CD4-positive, alpha-beta T cell treated with Interleukin-15 for 1 hour (primary cell): Measurements from ENCODE around the gene RNF121.

Experiments
- DNase-seq: peaks from one replicate; pipeline ENCODE4 v3.0.0-alpha.2; 2020

Gene RNF121

DNA sequence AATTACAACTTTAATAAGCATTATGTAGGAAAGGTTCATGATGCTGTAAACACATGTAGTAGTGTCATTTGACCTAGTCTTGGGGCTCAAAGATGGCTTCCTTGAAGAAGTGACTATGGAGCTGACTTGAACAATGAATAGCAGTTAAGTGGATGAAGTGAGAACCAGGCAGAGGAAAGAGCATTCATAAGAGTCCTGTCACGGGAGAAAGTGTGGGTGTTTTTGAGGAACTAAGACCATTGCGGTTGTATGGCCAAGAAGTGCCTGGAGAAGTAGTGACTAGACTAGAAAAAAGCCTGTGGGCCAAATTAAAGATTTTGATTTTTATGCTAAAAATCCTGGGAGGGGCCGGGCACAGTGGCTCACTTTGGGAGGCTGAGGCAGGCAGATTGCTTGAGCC is 62.6 kb downstream of the RNF121 start:
- DNase-seq: peak; percentile 36

DNA sequence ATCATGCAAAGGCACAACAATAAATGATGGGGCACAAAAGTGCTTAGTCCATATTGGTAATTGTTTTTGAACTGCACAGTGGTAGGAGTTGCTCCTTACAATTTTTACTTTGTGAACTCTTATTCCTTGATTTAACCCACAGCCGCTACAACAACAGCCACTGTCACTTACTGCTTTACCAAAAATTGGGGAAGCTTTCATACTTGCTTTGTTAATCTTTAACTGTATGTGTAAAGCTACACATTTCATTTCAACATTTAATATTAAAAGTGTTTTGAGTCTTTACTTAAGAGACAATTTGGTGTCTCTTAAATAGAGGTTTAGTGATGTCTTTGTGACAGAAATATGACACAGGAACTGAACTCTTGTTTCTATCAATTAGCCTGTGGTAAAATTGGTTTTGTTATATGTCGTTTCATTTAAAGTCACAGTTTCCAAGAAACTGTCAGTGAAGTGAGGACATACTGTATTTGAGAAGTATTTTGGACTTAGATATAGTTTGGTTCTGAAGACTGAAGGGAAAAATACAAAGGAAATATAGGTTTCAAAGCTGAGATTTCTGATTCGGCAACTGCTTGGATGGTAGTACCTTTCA is 63.4 kb downstream of the RNF121 start:
- no peak for DNase-seq

DNA sequence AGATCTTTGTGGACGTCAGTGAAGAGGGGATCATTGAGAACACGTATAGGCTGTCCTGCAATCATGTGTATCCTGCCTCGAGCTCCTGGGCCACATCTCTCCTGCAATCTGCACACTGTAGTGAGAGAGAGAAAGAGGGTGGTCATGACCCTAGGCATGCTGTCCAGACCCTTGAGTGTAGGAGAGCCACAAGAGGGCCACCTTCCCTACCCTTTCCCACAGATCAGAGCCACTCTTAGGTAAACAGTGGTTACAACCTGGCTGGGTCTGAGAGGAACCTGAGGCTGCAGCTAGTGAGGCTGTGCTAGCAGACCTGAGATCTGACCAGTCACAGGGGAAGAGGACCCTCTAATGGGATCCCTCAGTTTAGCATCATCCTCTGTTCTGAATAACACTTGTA is 65.9 kb downstream of the RNF121 start:
- DNase-seq: no peak

DNA sequence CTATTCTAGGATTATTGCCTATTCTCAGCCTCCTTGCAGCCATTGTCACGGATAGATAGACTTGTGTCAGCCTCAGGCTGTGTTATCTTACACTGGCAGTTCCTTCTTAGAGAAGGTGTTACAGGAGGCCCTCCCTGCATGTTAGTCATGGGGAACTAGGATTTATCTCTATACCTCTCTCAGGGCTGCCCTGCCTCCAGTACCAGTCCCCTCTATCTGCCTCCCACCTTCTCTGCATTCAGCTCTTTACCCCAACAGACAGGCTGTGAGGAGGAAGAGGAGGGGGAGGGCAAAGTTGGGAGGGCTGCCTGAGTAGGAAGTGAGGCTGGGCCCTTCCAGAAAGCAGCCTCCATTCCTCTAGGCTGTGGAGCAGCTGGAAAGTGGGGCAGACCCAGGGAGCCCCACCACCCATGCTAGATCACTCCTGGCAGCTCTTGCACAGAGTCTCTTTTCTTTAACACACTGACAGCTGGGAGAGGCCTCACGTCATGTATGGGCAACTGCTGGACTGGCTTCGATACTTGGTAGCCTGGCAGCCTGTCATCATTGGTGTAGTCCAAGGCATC is 67.0 kb downstream of the RNF121 start:
- no peak for DNase-seq

DNA sequence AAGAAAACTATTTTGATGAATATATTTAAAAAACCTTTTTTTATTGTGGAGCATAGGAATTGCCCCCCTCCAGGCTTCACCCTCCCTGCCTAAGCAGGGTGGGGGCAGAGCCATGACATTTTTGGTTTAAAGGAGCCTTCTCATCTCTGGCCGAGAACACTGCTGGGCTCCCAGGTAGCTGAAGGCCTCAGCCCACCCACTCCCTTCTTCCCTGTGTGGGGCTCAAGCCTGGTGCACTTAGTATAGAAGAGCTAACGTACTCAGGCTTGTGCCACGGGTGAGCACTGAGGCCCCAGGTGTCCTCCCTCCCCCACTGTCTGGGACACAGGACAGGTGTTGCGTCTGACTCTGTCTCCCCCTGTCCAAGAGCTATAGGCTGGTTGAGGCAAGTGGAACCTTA is 67.7 kb downstream of the RNF121 start:
- DNase-seq: no peak

DNA sequence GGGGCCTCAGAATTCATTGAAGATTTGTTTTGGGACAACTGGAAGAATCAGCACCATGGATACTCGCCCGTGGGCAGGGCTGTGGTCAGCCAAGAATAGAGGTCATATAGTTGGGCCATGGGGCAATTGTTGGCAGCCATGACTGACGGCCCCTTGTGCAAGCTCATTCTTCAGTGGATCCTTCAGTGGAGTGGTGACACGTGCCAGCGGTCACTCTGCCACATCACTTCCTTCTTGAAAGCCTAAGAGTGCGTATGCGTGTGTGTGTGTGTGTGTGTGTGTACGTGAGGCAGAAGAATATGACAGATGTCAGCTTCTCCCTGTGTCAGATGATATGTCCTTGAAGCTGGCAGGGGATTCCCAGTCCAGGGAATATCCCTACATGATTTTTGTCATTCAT is 68.1 kb downstream of the RNF121 start:
- DNase-seq: peak; percentile 80

DNA sequence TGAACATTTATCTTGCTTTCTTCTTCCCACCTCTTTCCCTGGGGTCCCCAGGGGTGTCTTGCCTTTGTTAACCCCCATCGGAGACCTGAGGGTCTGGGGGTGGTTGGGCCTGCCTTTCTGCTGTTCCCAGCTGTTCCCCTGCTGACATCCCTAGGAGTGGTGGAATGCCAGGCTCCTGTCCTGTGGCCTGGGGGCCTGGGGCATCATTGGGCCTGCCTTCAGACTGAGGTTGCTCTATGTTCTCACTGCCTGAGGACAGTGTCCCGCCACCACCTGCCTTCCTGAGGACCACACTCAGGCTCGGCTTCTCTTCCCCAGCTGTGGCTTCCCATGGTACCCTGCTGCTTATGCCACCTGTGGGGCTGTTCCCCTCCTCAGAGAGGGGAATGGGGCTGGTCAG is 68.7 kb downstream of the RNF121 start:
- no peak for DNase-seq

DNA sequence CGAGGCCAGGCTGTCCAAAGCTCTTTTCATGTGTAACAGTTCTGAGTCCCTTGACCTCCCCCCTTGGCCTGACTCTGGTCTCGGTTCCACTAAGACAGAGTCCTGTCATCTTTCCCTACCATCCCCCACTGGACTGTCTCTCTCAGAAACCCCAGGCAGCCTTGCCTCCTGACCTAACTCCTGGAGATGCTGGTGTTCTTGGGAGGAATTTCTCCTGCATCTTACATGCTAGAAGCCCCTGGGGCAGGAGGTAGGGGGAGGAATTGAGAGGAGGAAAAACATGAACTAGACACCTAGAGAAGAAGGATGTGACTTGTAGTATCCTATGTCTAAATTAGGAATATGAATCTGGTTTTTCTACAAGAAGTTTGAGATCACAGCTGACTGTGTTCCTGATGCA is 69.2 kb downstream of the RNF121 start:
- DNase-seq: no peak

DNA sequence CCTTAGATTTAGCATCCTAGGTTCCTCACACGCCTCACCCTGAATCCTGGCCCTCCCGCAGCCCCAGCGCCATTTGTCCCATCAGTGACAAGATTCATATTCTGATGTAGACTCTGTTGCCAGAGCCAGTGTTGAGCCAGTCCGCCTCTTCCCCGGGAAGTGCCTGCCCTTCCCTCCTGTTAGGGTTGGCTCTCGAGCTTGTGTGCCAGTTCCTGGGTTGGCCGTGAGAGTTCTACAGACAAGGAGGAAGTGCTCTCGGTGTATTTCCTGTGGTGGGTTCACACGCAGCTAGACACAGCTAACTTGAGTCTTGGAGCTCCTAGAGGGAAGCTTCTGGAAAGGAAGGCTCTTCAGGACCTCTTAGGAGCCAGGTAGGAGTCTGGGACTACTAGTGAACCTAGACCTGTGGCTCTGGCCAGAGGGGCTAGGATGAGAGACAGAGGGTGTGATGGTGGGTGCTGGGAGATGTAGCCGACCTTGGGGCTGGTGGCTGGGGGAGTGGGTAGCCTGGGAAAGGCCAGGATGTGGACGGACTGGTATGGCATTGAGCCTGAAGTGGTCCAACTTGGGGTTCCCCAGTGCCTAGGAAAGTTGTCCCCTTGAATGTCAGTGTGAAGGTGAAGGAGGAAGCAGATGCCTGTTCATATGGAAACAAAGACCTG is 69.9 kb downstream of the RNF121 start, which contains the start of gene IL18BP:
Gene IL18BP, plus strand, starts transcription at position 261 of the 662 bp plus-strand sequence. CDS start 1,076 bp downstream, outside the sequence.
- DNase-seq: peak; percentile 66

DNA sequence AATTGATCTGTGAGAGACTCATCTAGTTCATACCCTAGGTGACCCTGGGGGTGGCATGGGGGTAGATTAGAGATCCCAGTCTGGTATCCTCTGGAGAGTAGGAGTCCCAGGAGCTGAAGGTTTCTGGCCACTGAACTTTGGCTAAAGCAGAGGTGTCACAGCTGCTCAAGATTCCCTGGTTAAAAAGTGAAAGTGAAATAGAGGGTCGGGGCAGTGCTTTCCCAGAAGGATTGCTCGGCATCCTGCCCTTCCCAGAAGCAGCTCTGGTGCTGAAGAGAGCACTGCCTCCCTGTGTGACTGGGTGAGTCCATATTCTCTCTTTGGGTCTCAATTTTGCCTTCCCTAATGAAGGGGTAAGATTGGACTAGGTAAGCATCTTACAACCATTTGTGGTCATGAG is 70.5 kb downstream of the RNF121 start:
- no peak for DNase-seq

DNA sequence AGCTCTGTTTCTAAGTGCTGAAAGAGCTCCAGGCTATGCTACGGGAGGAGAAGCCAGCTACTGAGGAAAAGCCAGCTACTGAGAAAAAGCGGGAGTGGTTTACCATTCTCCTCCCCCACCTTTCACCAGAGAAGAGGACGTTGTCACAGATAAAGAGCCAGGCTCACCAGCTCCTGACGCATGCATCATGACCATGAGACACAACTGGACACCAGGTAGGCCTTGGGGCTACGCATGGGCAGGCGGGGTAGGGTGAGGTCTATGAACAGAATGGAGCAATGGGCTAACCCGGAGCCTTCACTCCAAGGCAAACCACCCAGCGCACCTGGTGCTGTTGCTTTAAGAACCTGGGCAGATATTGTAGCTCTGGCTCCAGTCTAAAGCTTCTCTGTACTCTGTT is 71.0 kb downstream of the RNF121 start:
- no peak for DNase-seq

DNA sequence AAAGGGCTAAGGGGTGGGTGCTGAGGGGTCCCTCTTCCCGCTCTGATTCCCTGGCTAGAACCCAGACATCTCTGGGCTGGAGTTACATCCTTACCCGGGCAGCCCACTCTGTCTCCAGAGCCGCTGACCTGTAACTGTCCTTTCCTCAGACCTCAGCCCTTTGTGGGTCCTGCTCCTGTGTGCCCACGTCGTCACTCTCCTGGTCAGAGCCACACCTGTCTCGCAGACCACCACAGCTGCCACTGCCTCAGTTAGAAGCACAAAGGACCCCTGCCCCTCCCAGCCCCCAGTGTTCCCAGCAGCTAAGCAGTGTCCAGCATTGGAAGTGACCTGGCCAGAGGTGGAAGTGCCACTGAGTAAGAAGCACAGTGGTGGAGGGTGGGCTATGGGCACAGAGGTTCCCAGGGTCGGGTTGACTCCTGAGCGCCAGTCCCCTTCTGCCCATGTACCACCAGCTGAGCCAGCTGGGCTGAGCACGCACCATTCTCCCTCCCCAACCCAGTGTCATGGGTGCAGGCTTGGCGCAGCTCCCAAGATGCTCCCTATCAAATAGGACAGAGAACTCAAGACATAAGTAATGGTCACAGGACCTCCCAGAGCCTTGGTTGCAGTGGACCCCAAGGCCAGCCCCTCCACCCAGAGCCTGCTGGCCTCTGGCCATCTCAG is 71.5 kb downstream of the RNF121 start:
- no peak for DNase-seq

DNA sequence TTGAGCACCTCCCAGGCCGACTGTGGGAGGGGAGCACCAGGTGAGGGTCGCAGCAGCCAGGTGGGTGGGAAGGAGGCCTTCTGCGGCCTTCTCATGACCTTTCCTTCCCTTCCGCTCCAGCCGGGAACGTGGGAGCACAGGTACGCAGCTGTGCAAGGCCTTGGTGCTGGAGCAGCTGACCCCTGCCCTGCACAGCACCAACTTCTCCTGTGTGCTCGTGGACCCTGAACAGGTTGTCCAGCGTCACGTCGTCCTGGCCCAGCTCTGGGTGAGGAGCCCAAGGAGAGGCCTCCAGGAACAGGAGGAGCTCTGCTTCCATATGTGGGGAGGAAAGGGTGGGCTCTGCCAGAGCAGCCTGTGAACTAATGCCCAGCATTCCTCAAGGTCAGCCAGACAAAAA is 72.4 kb downstream of the RNF121 start:
- DNase-seq: no peak

DNA sequence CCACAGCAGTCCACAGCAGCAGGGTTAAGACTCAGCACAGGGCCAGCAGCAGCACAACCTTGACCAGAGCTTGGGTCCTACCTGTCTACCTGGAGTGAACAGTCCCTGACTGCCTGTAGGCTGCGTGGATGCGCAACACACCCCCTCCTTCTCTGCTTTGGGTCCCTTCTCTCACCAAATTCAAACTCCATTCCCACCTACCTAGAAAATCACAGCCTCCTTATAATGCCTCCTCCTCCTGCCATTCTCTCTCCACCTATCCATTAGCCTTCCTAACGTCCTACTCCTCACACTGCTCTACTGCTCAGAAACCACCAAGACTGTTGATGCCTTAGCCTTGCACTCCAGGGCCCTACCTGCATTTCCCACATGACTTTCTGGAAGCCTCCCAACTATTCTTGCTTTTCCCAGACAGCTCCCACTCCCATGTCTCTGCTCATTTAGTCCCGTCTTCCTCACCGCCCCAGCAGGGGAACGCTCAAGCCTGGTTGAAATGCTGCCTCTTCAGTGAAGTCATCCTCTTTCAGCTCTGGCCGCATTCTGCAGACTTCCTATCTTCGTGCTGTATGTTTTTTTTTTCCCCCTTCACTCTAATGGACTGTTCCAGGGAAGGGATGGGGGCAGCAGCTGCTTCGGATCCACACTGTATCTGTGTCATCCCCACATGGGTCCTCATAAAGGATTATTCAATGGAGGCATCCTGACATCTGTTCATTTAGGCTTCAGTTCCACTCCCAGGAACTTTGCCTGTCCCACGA is 73.2 kb downstream of the RNF121 start:
- DNase-seq: no peak

DNA sequence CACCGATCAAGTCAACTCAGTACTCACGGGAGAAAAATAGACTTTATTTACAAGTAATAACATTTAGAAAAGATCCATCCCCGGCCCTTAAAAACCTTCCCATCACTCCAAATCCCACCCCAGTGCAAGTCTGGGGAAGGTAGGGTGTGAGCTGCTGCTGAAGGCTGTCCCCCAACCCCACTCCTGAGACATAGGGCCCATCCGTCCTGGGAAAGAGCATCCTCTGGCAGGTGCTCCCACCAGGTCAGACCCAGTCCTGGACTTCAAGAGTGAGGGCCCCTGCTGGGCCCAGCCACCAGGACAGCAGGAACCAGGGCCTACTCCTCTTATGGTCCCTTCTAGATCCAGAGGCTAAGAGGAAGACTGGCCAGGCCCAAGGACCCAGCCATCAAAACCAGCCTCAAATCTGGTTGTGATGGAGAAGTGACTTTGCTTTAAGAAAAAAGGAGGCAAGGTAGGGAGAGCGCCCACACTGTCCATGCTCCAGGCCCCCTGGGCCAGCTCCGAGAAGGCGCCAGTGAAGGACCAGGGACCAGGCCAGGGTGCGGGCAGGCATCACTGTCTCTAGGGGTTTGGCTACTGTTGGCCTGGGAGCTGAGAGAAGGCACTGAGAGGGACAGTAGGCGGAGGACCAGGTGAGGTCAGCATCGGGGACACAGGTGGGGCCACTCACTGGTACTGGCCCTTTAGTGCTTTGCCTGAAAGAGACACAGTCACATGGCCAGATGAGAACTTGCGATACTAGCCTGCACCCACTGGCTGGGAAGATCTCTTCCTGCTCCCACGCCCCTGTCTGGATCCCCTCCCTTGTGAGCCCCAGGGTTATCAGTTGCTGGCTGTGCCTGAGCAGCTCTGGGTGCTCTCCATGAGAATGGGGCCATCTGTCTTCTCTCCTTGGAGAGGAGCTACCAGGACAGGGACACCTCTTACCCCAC is 74.3 kb downstream of the RNF121 start:
- no peak for DNase-seq

DNA sequence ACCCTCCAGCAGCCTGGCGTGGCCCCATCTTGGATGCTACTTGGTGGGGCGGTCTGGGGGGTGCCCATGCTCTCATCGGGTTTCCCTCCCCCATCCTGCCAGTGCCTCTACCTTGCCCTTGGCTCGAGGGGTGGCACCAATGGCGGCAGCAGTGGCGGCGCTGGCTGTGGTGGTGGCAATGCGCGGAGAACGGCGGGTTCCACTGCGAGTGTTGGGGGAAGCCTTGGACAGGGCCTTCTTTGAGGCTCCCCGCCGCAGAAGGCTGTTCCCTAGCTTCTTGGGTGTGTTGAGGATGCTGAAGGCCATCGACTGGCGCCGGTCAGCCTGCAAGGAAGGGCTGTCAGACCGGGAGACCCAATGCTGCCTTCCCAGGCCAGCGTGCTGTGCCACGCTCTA is 74.9 kb downstream of the RNF121 start:
- DNase-seq: no peak

DNA sequence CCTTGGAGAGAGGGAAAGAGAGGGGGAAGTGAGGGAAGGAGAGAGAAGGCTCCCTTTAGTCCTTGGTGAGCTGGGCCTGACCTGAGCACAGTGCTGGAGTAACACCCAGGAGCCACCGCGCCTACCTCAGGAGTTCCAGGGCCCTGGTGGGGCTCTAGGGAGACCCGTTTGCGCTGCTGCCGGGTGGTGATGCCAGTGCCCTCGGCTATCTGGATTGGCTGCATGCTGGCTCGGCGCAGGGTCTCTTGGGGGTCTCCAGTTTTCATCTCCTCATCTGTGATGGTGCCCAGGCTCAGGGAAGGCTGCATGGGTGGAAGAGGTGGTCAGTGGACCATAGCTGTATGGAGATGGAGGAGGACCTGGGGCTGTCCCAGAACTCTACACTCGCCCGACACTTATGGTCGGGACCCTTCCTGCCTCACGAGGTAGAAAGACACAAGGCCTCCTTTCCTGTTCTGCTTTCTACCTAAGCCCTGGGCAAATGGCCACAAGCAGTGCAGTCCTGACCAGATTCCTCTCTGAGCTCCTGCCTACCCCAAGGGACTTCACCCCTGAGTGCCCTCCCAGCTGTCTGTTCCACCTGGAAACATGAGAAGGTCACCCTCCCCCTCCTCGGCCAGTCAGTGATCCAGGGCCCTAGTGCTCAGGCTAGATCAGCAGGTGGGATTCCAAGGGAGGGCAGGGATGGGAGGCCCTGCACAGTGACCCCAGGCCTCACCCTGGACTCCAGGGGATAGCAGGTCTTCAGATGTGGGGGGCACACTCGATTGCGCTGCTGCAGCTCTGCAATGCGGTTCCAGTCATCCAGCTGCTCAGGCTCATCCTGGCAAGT is 75.9 kb downstream of the RNF121 start:
- DNase-seq: no peak

DNA sequence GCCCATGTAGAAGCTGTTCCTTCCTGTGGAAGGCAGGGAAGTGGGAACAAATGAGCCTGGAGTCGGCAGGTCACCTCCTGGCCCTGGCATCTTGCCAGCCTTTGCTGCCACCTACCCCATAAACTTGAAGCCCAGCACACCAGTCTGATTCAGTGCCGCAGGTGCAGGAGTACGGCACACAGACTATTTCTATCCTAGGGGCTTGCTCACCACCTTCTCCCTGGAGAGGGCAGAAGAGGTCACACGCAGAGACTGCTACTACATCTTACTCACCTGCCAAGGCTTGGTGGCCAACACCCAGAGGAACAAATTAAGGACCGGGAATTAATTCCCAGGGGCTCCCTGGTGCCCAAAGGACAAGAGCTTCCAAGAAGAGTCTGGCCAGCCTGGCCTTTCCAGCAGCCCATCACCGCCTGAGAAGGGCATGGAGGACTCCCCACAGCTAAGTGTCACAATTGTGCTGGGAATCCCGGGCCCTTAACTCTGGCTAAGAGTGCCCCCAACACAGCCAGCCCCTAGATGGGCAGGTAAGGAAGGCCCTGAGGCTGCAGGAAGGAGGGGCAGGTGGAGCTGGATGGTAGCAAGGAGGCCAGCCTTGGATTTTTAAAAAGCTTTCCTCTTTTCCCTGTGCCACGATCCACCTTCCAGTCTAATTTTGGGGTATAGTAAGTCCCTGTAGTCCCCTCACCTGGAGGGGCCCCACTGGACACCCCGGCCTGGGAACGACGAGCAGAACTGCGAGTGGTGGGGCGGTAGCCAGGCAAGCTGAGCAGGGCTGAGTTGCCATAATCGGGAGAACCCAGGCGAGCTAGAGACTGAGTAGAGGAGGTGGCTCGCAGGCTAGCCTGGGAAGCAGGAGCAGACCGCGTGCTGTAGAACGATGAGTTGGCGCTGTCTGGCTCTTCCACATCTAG is 76.8 kb downstream of the RNF121 start:
- DNase-seq: no peak

DNA sequence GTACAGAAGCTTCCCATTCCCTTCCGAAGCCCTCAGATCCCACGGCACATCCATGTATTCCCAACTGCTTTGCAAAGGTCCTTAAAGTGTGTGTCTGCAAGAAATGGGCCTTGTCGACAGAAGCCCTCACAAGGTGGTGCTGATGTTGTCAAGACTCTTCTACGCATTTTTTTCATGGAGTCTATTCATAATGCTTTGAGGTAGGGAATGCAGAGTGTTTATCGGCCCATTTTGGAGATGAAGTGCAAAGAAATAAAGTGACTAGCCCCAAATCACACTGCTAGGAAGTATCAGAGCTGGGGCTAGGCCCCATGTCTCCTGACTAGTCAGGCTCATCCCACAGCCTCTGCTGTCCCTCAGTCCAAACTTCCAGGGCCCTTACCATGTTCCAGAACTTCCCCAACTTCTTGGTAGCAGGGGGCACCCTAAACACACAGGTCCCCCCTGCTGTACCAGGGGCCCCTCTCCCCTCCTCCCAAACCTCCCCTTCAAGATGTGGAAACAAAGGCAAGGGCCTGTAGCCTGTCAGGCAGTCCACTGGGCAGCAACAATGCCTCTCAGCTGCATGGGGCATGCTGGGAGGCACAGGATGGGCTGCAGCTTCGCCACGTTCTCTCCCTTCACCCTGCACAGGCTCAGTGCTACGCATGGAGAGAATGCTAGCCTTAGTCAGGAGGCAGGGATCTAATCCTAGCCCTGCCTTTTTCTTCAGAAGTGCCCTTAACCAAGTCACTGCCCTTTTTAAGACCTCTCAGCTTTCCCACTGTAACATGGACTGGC is 77.7 kb downstream of the RNF121 start:
- no peak for DNase-seq
